HL-60 (cell line): ENCODE measurements around the gene CDC20.
A peak's percentile ranks its signal among the peaks of the same experiment; 100 is the strongest.

ENCODE experiments used
- DNase-seq, 2 experiments: peaks; one replicate each; pipeline ENCODE4 v3.0.0-alpha.2; 2010 to 2020; ENCODE audit warnings: low read depth in 1 of 2, low spot score in 1 of 2
- H3K27ac ChIP-seq: fragments of 250-450 bp; sonication (Bioruptor Pico); replicated peaks from 2 replicates; pipeline ENCODE4 v1.5.1; 2020; ENCODE audit warnings: mild to moderate bottlenecking, moderate library complexity
- H3K27me3 ChIP-seq: fragments of 250-450 bp; sonication (Bioruptor Pico); 2 replicates; pipeline ENCODE4 v1.5.1; 2021; ENCODE audit warnings: mild to moderate bottlenecking, moderate library complexity; ENCODE audit not compliant: insufficient read depth, poor library complexity, severe bottlenecking
- H3K4me3 ChIP-seq: replicated peaks from 2 replicates; pipeline ENCODE4 v1.5.1; 2011; ENCODE audit warnings: mild to moderate bottlenecking, control low read depth, low read length; ENCODE audit not compliant: insufficient read depth
- GABPA ChIP-seq: IDR thresholded peaks from 2 replicates; pipeline ENCODE4 v1.6.1; 2012; ENCODE audit warnings: low read depth
- POLR2AphosphoS5 ChIP-seq: IDR thresholded peaks from 2 replicates; pipeline ENCODE4 v1.6.1; 2012; ENCODE audit warnings: low read depth
- SPI1 ChIP-seq: IDR thresholded peaks from 2 replicates; pipeline ENCODE4 v1.6.1; 2012; ENCODE audit warnings: low read depth, mild to moderate bottlenecking, borderline replicate concordance
- TF ChIP-seq, protein P1 (sequence below): IDR thresholded peaks from one replicate; pipeline ENCODE4 v1.5.1; 2011; ENCODE audit warnings: low read length, control low read depth, inconsistent platforms; ENCODE audit not compliant: insufficient read depth
- TF ChIP-seq, protein P2 (sequence below): IDR thresholded peaks from 2 replicates; pipeline ENCODE4 v1.6.1; 2012; ENCODE audit warnings: low read depth; ENCODE audit not compliant: insufficient replicate concordance

CDC20 gene

DNA sequence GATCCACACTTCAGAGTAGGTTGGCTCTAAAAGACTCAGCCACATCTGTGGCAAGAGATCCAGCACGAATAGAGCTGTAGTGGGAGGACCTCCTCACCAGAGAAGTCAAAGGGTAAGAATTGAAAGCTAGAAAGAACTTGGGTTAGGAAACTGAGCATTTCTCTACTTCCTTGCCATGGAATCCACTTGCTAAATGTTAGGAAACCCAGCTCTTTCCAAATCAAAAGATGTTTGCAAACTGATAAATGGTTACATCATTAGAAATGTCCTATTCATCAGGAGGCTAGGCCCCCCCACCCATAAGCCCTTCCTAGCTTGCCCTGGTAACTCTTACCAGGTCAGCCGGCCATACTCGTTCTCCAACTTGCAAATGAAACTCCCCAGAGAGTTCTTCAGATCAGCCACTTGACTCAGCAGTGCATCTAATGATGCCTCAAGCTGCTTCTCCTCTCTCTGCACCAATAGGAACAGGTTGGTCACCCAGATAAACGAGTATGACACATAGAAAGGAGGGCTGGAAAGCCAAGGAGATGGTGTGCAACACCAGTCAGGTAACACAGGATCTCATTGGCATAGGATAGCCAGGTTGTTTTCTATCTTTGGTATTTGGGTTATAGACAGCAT lies 29.3 kb downstream of the CDC20 start:
- peak overlapping the region; percentile 86 for H3K27ac ChIP-seq

DNA sequence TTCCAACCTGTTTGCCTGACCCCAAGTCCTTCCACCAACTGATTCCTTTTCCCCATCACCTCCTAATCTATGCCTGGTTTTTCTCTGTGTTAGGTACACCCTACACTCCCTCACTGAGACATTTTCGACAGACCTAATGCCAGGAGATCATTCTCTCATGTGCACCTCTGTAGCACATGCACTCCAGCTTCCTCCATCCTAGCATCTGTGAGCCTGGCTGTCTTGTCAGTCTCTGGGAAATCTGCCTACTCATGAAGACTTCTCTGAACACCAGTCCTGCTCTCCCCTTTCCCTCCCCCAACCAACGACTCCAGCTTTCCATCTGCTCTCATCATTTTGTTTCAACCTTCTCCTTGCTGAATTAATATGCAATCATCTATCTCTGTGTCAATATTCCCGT lies 29.8 kb downstream of the CDC20 start:
- H3K4me3 ChIP-seq = peak overlapping the region; percentile 95
- peak in 1 of 2 experiments; percentile 34 for DNase-seq
- H3K27ac ChIP-seq = peak overlapping the region; percentile 86

More for the DNA sequence above, 29.3 kb downstream of the CDC20 start:
- DNase-seq = peak in 1 of 2 experiments; percentile 45
- no peak for TF ChIP-seq SPI1
- TF ChIP-seq GABPA = no peak
- TF ChIP-seq, protein P1, sequence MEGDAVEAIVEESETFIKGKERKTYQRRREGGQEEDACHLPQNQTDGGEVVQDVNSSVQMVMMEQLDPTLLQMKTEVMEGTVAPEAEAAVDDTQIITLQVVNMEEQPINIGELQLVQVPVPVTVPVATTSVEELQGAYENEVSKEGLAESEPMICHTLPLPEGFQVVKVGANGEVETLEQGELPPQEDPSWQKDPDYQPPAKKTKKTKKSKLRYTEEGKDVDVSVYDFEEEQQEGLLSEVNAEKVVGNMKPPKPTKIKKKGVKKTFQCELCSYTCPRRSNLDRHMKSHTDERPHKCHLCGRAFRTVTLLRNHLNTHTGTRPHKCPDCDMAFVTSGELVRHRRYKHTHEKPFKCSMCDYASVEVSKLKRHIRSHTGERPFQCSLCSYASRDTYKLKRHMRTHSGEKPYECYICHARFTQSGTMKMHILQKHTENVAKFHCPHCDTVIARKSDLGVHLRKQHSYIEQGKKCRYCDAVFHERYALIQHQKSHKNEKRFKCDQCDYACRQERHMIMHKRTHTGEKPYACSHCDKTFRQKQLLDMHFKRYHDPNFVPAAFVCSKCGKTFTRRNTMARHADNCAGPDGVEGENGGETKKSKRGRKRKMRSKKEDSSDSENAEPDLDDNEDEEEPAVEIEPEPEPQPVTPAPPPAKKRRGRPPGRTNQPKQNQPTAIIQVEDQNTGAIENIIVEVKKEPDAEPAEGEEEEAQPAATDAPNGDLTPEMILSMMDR = no peak
- TF ChIP-seq, protein P2, sequence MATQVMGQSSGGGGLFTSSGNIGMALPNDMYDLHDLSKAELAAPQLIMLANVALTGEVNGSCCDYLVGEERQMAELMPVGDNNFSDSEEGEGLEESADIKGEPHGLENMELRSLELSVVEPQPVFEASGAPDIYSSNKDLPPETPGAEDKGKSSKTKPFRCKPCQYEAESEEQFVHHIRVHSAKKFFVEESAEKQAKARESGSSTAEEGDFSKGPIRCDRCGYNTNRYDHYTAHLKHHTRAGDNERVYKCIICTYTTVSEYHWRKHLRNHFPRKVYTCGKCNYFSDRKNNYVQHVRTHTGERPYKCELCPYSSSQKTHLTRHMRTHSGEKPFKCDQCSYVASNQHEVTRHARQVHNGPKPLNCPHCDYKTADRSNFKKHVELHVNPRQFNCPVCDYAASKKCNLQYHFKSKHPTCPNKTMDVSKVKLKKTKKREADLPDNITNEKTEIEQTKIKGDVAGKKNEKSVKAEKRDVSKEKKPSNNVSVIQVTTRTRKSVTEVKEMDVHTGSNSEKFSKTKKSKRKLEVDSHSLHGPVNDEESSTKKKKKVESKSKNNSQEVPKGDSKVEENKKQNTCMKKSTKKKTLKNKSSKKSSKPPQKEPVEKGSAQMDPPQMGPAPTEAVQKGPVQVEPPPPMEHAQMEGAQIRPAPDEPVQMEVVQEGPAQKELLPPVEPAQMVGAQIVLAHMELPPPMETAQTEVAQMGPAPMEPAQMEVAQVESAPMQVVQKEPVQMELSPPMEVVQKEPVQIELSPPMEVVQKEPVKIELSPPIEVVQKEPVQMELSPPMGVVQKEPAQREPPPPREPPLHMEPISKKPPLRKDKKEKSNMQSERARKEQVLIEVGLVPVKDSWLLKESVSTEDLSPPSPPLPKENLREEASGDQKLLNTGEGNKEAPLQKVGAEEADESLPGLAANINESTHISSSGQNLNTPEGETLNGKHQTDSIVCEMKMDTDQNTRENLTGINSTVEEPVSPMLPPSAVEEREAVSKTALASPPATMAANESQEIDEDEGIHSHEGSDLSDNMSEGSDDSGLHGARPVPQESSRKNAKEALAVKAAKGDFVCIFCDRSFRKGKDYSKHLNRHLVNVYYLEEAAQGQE = no peak
- TF ChIP-seq POLR2AphosphoS5 = no peak
- H3K4me3 ChIP-seq = no peak overlapping the region
- H3K27me3 ChIP-seq = no peaks in the 10 kb centered on the region

DNA sequence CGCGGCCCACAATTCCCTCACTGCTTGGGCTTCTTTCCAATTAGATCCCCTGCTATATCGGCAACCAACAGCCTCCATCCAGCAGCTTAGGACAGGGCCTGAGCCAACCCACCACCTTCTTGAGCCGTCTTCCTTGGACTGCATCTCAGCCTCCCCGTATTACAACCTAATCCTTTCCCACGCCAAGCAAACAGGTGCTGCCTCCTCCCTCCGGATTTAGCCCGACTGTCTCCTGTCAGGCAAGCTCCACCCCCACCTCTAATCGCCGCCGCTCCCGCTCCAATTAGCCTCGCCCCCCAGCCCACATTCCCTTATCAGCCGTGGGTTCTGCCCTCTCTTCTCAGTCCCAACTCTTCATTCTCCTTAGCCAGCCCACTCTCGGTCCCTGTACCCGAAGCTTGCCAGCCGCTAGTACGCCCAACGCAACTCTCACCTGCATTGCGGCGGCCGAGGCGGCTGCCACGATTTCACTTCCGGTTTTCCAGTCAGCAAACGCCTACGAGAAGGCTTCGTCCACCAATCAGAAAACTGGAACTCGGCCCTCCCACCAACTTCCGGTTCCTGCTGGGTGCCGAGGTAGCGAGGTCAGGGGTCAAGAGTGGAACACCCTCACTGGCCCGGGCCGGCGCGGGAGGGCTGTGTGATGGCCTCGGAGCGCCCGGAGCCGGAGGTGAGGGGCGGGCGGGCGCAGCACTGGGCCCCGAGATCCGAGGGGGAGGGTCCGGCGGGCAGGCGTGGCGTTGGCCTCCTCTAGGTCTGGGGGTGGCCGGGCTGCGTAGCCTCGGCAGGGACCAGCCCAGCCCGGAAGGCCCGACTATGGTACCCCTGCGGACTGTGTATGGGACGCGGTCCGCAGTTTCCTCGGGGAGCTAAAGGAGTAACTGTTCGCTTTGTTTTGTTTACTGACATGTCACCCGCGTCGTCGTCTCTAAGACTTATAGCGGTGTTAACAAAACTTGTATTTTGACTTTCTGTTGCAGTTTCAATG lies 30.8 kb downstream of the CDC20 start, which contains the start of the genes MED8 and SZT2:
MED8 (minus strand) TSS at position 475 of the 988 bp plus-strand sequence; CDS start at position 439, 36 bp downstream.
SZT2 (plus strand) TSS at position 574 of the 988 bp plus-strand sequence; CDS start at position 644, 70 bp downstream.
- Histone ChIP-seq H3K27me3 (no peaks in the 10 kb centered on the region), H3K4me3 (peak within 1 kb of the TSS; percentile 95), H3K27ac (peak within 1 kb of the TSS; percentile 86)
- TF ChIP-seq, protein P1 = no peak
- TF ChIP-seq POLR2AphosphoS5 (peak; percentile 85; the same call in 1 of the 2 replicates), GABPA (peak; percentile 93), SPI1 (peak; percentile 83; the same call in 1 of the 2 replicates)
- peak; percentile 96 for DNase-seq

More for the DNA sequence above, 29.8 kb downstream of the CDC20 start:
- no peaks in the 10 kb centered on the region for H3K27me3 ChIP-seq
- TF ChIP-seq, protein P1 = no peak
- TF ChIP-seq, protein P2 = no peak
- TF ChIP-seq SPI1 (no peak), POLR2AphosphoS5 (no peak), GABPA (no peak)
